Osteocyte (in vitro differentiated cells): ENCODE results near the gene ABCC11. TPM values are rescaled to one million over a fixed set of nuclear protein-coding genes. Genes with fewer than 3 reads are reported as not detected.

Experiments used
- DNase-seq: peaks from one replicate; pipeline ENCODE4 v3.0.0; 2021; ENCODE audit warnings: mixed read lengths; ENCODE audit not compliant: unreplicated experiment; ENCODE audit errors: extremely low spot score
- H3K27ac Mint-ChIP-seq: one replicate; pipeline ENCODE4 v1.8.0; 2021; ENCODE audit warnings: mild to moderate bottlenecking, mixed read lengths; ENCODE audit not compliant: unreplicated experiment
- H3K27me3 Mint-ChIP-seq: one replicate; pipeline ENCODE4 v1.8.0; 2021; ENCODE audit warnings: mixed read lengths; ENCODE audit not compliant: unreplicated experiment
- H3K36me3 Mint-ChIP-seq: one replicate; pipeline ENCODE4 v1.8.0; 2021; ENCODE audit warnings: mixed read lengths; ENCODE audit not compliant: unreplicated experiment
- H3K4me1 Mint-ChIP-seq: one replicate; pipeline ENCODE4 v1.8.0; 2021; ENCODE audit warnings: mixed read lengths; ENCODE audit not compliant: unreplicated experiment
- H3K4me3 Mint-ChIP-seq: one replicate; pipeline ENCODE4 v1.8.0; 2021; ENCODE audit warnings: mild to moderate bottlenecking, moderate library complexity, mixed read lengths; ENCODE audit not compliant: unreplicated experiment
- H3K9me3 Mint-ChIP-seq: one replicate; pipeline ENCODE4 v1.8.0; 2021; ENCODE audit warnings: mixed read lengths; ENCODE audit not compliant: unreplicated experiment
- total RNA-seq: library from RNA; stranded (reverse); gene quantifications from 2 replicates; pipeline ENCODE4 v1.2.1, GENCODE V29; 2021
- TF ChIP-seq, protein P1 (sequence below): fragments of 200-600 bp; sonication (generic); IDR thresholded peaks from 2 replicates; pipeline ENCODE4 v1.5.0; 2021; ENCODE audit warnings: antibody characterized with exemption, mild to moderate bottlenecking, moderate library complexity

Gene ABCC11
- total RNA-seq, 1 donor from 2014 or later = 0.48 TPM

- TF ChIP-seq, protein P1, sequence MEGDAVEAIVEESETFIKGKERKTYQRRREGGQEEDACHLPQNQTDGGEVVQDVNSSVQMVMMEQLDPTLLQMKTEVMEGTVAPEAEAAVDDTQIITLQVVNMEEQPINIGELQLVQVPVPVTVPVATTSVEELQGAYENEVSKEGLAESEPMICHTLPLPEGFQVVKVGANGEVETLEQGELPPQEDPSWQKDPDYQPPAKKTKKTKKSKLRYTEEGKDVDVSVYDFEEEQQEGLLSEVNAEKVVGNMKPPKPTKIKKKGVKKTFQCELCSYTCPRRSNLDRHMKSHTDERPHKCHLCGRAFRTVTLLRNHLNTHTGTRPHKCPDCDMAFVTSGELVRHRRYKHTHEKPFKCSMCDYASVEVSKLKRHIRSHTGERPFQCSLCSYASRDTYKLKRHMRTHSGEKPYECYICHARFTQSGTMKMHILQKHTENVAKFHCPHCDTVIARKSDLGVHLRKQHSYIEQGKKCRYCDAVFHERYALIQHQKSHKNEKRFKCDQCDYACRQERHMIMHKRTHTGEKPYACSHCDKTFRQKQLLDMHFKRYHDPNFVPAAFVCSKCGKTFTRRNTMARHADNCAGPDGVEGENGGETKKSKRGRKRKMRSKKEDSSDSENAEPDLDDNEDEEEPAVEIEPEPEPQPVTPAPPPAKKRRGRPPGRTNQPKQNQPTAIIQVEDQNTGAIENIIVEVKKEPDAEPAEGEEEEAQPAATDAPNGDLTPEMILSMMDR = no peak
- peaks cover 31% of the 10 kb centered on the region for H3K4me1 Mint-ChIP-seq
- no peaks in the 10 kb centered on the region for H3K9me3 Mint-ChIP-seq
- H3K36me3 Mint-ChIP-seq = no peaks in the 10 kb centered on the region
- H3K27me3 Mint-ChIP-seq = no peaks in the 10 kb centered on the region
- H3K4me3 Mint-ChIP-seq = no peak overlapping the region
- no peak for DNase-seq
- peak overlapping the region; percentile 21 for H3K27ac Mint-ChIP-seq
Measured at GRCh38 chr16:48136547-48137360, 110.6 kb downstream of the ABCC11 start.

GRCh38 chr16:48133455-48134211, 113.7 kb downstream of the ABCC11 start:
- H3K27me3 Mint-ChIP-seq = no peaks in the 10 kb centered on the region
- no peaks in the 10 kb centered on the region for H3K36me3 Mint-ChIP-seq
- DNase-seq = no peak
- H3K4me3 Mint-ChIP-seq = no peak overlapping the region
- TF ChIP-seq, protein P1 = no peak
- H3K27ac Mint-ChIP-seq = no peak overlapping the region
- peaks cover 46% of the 10 kb centered on the region for H3K4me1 Mint-ChIP-seq
- no peaks in the 10 kb centered on the region for H3K9me3 Mint-ChIP-seq

DNA sequence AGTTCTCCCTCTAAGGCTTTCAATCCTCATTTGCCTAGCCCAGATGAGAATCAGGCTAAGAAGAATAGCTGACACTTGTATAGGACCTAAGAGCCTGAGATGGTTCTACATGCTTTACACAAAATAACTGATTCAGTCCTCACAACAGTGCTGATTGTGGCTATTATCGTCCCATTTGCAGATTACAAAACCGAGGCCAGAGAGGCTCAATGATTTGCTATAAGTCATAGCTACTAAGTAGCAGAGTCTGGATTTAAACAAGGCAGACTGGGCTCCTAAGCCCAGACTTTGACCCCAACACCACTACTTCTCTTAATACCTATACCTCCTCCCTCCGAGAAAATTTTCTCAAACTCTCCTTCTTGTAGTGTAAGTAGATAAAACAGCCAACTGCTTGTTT, 114.6 kb downstream of the ABCC11 start:
- TF ChIP-seq, protein P1 = no peak
- Mint-ChIP-seq H3K9me3 (no peaks in the 10 kb centered on the region), H3K4me3 (no peak overlapping the region), H3K4me1 (peaks cover 43% of the 10 kb centered on the region), H3K27ac (no peak overlapping the region), H3K27me3 (no peaks in the 10 kb centered on the region), H3K36me3 (no peaks in the 10 kb centered on the region)
- DNase-seq = no peak

DNA sequence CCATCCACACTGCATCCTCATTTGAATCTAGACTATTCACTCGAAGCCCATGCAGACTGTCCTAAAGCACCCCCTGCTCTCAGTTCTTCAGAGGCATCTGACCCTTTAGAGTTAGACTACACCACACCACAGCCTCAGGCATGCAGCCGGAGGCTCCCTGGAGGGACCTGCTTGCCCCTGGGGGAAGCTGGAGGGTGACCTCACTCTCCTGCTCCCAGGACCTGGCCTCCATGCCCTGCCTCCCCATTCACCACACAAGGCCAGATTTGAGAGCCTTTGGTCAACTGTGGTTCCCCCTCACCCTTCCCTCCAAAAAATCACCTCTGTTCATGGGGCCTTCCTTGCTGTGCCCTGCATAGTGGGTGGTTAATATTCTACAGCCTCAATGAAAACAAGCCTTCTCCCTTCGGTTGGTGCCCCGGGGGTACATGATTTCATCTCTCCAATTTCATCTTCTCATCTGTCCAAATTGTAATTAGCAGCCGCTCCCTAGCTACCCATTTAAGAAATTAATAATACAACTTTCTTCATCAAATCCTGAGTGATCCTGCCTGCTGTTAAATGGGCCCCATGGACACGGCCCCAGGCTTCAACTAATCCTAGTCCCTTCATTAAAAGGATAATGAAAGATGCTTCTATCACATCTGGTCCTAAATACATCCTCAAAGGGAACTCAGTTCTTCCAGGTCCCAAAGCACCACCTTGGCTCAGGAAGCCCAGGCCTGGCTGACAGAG, 116.0 kb downstream of the ABCC11 start:
- DNase-seq = no peak
- TF ChIP-seq, protein P1 = no peak
- H3K4me3 Mint-ChIP-seq = no peak overlapping the region
- no peak overlapping the region for H3K27ac Mint-ChIP-seq
- no peaks in the 10 kb centered on the region for H3K9me3 Mint-ChIP-seq
- peaks cover 45% of the 10 kb centered on the region for H3K4me1 Mint-ChIP-seq
- no peaks in the 10 kb centered on the region for H3K27me3 Mint-ChIP-seq
- H3K36me3 Mint-ChIP-seq = no peaks in the 10 kb centered on the region
